PFSK-1 (cell line): Measurements from ENCODE around the gene SLC9A8.

Experiments used
- FOXP2 ChIP-seq: optimal IDR thresholded peaks from 2 replicates; pipeline ENCODE3; 2011; ENCODE audit warnings: borderline replicate concordance, control low read depth, inconsistent platforms; ENCODE audit not compliant: insufficient read depth; ENCODE audit errors: extremely low read length, extremely low read depth
- POLR2AphosphoS5 ChIP-seq: IDR thresholded peaks from 2 replicates; pipeline ENCODE4 v1.6.1; 2012; ENCODE audit warnings: low read depth, mild to moderate bottlenecking, control low read depth, low read length, moderate library complexity
- SIN3A ChIP-seq: IDR thresholded peaks from 2 replicates; pipeline ENCODE4 v1.6.1; 2012; ENCODE audit warnings: mild to moderate bottlenecking, low read length, moderate library complexity, borderline replicate concordance; ENCODE audit not compliant: insufficient read depth
- TAF1 ChIP-seq: IDR thresholded peaks from 2 replicates; pipeline ENCODE4 v1.6.1; 2012; ENCODE audit warnings: low read length, control low read depth, borderline replicate concordance; ENCODE audit not compliant: insufficient read depth
- TF ChIP-seq, protein P1 (sequence below), 2 experiments: IDR thresholded peaks; 2 replicates each; pipeline versions ENCODE4 v1.6.1 to v1.8.0; 2011 to 2012; ENCODE audit warnings: low read depth in 2 of 2, low read length in 2 of 2, control low read depth in 1 of 2, inconsistent platforms in 1 of 2, mild to moderate bottlenecking in 1 of 2, moderate library complexity in 1 of 2; ENCODE audit not compliant: insufficient read depth in 1 of 2

The SLC9A8 gene

DNA sequence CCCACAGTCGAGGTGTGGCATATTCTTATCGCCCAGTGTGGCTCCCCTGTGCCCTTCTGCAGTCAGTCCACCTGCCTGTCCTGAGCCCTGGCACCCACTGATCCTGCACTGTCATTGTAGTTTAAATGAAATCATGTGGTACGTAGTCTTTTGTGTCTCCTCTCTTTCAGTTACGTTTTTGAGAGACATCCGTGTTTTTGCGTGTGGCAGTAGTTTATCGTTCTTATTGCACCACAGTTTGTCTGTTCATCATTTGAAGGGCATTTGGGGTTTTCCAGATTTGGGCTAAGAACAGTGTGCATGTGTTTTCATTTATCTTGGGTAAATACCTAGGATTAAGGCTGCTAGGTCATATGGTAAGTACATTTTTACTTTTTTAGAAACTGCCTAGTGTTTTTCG is 53.4 kb downstream of the SLC9A8 start:
- TF ChIP-seq, protein P1, sequence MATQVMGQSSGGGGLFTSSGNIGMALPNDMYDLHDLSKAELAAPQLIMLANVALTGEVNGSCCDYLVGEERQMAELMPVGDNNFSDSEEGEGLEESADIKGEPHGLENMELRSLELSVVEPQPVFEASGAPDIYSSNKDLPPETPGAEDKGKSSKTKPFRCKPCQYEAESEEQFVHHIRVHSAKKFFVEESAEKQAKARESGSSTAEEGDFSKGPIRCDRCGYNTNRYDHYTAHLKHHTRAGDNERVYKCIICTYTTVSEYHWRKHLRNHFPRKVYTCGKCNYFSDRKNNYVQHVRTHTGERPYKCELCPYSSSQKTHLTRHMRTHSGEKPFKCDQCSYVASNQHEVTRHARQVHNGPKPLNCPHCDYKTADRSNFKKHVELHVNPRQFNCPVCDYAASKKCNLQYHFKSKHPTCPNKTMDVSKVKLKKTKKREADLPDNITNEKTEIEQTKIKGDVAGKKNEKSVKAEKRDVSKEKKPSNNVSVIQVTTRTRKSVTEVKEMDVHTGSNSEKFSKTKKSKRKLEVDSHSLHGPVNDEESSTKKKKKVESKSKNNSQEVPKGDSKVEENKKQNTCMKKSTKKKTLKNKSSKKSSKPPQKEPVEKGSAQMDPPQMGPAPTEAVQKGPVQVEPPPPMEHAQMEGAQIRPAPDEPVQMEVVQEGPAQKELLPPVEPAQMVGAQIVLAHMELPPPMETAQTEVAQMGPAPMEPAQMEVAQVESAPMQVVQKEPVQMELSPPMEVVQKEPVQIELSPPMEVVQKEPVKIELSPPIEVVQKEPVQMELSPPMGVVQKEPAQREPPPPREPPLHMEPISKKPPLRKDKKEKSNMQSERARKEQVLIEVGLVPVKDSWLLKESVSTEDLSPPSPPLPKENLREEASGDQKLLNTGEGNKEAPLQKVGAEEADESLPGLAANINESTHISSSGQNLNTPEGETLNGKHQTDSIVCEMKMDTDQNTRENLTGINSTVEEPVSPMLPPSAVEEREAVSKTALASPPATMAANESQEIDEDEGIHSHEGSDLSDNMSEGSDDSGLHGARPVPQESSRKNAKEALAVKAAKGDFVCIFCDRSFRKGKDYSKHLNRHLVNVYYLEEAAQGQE (IDR thresholded peaks at IDR 0.05; ENCODE audit: insufficient read depth in 1 of 2, low read depth in 2 of 2, low read length in 2 of 2) = no peak
- TF ChIP-seq TAF1 = no peak
- TF ChIP-seq SIN3A = no peak
- no peak for TF ChIP-seq POLR2AphosphoS5
- no peak for TF ChIP-seq FOXP2

DNA sequence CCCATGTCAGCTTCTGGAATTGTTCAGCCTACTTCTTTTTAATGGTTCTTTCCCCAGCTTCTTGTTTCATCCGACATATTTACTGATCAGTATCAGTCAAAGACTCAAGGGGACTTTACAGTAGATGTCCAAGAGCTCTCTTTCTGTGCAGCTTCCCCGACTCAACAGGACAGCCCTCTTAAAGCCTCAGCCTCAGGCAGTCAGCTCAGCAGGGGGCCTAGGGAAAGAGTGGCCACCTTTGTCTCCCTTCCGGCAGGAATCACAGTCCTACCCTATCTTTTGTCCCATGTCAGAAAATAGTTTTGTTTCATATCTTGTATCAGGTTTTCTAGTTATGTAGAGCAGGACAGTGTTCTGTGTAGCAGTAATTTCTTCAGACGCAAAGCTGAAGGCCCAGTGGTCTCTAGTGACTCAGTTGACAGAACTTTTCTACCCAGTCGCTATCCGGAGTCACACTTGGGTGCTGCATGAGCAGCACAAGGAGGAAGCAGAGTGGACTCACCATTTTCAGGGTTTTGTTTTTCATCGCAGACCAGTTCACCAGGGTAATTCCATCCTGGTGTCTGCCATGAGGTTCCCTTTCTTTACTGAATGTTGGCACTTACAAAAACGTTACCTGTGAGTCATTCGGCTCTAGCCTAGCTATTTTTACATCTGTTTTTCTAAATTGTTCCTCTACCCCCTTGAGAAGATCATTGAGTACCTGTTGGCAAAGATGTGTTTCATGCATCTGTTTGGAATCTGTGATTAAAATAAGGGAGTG is 55.0 kb downstream of the SLC9A8 start:
- TF ChIP-seq, protein P1 (IDR thresholded peaks at IDR 0.05; ENCODE audit: insufficient read depth in 1 of 2, low read depth in 2 of 2, low read length in 2 of 2) = no peak
- TF ChIP-seq TAF1 = no peak
- TF ChIP-seq FOXP2 = no peak
- TF ChIP-seq SIN3A = no peak
- TF ChIP-seq POLR2AphosphoS5 = no peak

DNA sequence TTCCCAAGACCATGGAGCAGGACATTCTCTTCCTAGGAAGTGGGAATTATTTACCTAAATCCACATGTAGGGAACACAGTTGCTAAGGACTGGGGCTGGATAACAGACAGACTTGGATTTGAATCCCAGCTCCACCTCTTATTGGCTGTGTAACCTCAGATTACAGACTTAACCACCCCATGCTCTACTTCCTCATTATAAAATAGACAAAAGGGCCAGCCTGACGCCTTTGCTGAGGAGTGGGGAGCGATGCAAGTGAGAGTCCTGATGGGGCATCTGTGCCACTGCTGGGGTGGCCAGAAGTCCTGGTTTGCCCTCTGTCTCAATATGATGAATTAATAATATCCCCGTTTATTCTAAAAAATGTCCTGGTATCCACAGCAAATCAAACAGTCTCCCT is 55.9 kb downstream of the SLC9A8 start:
- TF ChIP-seq FOXP2 (no peak), POLR2AphosphoS5 (no peak), SIN3A (no peak), TAF1 (no peak)
- TF ChIP-seq, protein P1 (IDR thresholded peaks at IDR 0.05; ENCODE audit: insufficient read depth in 1 of 2, low read depth in 2 of 2, low read length in 2 of 2) = no peak

DNA sequence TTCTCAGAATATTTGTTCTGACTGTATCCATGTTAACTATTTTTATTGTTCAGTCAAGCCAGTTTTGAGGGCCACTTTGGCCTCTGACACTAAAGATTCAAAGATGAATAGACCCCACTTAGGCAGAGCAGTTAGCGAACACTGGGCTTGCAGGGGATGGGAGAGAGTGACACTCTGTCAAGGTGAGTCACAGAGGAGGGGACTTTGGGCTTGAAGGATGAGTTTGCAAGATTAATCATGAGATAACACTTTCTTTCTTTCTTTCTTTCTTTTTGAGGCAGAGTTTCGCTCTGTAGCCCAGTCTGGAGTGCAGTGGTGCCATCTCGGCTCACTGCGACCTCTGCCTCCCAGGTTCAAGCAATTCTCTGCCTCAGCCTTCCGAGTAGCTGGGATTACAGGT is 56.3 kb downstream of the SLC9A8 start:
- TF ChIP-seq, protein P1 (IDR thresholded peaks at IDR 0.05; ENCODE audit: insufficient read depth in 1 of 2, low read depth in 2 of 2, low read length in 2 of 2) = no peak
- no peak for TF ChIP-seq POLR2AphosphoS5
- TF ChIP-seq FOXP2 = no peak
- TF ChIP-seq TAF1 = no peak
- no peak for TF ChIP-seq SIN3A

DNA sequence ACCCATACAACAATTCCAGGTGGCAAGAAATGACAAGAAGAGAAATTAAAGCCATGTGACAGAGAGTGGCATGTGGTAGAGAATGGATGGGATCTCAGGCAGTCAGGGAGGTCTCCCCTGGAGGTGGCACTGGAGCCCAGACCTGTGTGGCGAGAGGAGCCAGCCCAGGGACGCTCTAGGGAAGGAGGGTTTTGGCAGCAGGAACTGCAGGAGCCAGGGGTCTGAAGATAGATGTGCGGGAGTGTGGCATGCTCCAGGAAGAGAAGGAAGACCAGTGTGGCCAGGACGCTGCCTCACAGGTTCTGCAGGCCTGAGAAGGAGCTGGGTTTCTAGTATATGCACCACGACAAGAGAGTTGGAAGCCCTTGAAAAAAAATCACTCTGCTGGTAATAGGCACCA is 57.6 kb downstream of the SLC9A8 start:
- TF ChIP-seq, protein P1 (IDR thresholded peaks at IDR 0.05; ENCODE audit: insufficient read depth in 1 of 2, low read depth in 2 of 2, low read length in 2 of 2) = no peak
- TF ChIP-seq SIN3A (no peak), POLR2AphosphoS5 (no peak), FOXP2 (no peak), TAF1 (no peak)
